Activated CD4-positive, alpha-beta T cell treated with anti-CD3 and anti-CD28 coated beads, Interleukin-10, Interleukin-2, amounts not matched to agents 100 ng/mL and 50 ng/mL, durations not matched to agents 16 hours and 8 hours (primary cell): Measurements from ENCODE around the gene DAZAP1.

Source experiments
- DNase-seq: peaks from one replicate; pipeline ENCODE4 v3.0.0-alpha.2; 2020

The DAZAP1 gene

GRCh38 chr19:1445932-1446712, 38.7 kb downstream of the DAZAP1 start:
- DNase-seq: peak; percentile 35

- DNase-seq: no peak
These were observed 39.5 kb downstream of the DAZAP1 start for GRCh38 chr19:1446713-1447481.

GRCh38 chr19:1447504-1447903, 40.1 kb downstream of the DAZAP1 start:
- DNase-seq: no peak

GRCh38 chr19:1447944-1448343, 40.6 kb downstream of the DAZAP1 start:
- no peak for DNase-seq

GRCh38 chr19:1449467-1450442, 42.4 kb downstream of the DAZAP1 start, which contains the start of gene APC2:
TSS of gene APC2 (plus strand) at chr19:1450121. CDS start at chr19:1453002, 2,881 bp downstream.
- DNase-seq: peak; percentile 54

- no peak for DNase-seq
These were observed 43.6 kb downstream of the DAZAP1 start for GRCh38 chr19:1450735-1451731.

GRCh38 chr19:1451916-1452801, 44.8 kb downstream of the DAZAP1 start:
- no peak for DNase-seq

GRCh38 chr19:1452802-1453524, 45.6 kb downstream of the DAZAP1 start:
- no peak for DNase-seq

- no peak for DNase-seq
These were observed 46.4 kb downstream of the DAZAP1 start for GRCh38 chr19:1453525-1454364.

- DNase-seq: no peak
These were observed 47.6 kb downstream of the DAZAP1 start for GRCh38 chr19:1455002-1455335.

GRCh38 chr19:1455336-1456120, 48.1 kb downstream of the DAZAP1 start:
- peak; percentile 79 for DNase-seq

- no peak for DNase-seq
These were observed 48.9 kb downstream of the DAZAP1 start for GRCh38 chr19:1456121-1456900.

GRCh38 chr19:1457031-1457739, 49.8 kb downstream of the DAZAP1 start:
- DNase-seq: no peak

GRCh38 chr19:1457892-1458291, 50.5 kb downstream of the DAZAP1 start:
- no peak for DNase-seq

- DNase-seq: no peak
These were observed 52.1 kb downstream of the DAZAP1 start for GRCh38 chr19:1459479-1459878.
